ENCODE data around the gene CCDC88C. TPM values are rescaled to one million over a fixed set of nuclear protein-coding genes. Genes with fewer than 3 reads are reported as not detected.
A peak's percentile ranks its signal among the peaks of the same experiment; 100 is the strongest.

CCDC88C gene
- polyA plus RNA-seq, 3 donors, result 35.8 to 45.9 (median 37.3) TPM

DNA sequence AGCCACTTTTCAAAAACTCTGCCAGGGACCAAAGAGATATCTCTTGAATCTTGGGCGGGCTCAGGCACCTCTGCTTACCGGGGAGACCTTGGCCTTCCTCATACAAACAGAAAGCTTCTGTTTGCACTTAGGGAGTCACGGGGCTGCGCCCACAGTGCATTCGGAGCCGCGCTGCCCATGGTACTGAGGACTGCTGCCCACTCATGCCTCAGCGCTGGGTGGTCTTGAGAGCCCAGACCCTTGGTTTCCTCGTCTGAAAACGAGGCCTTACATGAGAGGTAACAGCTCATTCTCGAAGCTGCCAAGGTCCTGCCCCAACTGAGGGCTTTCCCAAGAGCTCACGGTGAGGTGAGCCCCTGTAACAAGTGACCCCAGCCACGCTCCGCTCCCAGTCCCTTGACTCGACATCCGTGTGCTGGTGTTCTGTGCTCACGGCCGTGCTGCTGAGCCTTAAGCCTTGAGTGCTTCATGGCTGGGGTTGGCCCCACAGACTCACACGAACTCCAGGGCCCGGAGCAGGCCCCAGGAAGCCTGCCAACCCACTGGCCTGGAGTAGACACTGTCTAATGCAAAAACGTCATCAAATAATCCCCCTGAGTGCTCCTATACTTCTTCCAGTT lies 125.7 kb downstream of the CCDC88C start:
- no peak for DNase-seq (ENCODE audit: extremely low read depth in 1 of 11, low read depth in 9 of 11, low spot score in 4 of 11)

DNA sequence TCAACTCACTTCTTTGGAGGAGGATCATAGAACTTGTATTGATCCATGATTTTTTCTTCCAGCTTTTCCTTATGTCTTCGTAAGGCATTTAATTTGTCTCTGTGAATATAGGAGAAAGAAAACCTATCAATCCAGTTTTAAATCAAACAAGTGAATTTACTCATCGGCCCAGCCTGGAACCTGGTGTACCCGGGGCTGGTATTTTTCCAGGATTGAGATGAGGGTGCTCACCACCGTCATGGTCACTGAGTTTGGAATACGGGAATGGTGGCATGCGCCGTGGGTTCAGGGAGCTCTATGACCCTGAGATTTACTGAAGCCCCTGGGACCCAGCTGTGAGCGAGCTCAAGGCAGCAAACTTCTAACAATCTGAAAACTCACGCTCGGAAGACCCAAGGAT lies 126.6 kb downstream of the CCDC88C start:
- DNase-seq (ENCODE audit: extremely low read depth in 1 of 11, low read depth in 9 of 11, low spot score in 4 of 11), result no peak

DNA sequence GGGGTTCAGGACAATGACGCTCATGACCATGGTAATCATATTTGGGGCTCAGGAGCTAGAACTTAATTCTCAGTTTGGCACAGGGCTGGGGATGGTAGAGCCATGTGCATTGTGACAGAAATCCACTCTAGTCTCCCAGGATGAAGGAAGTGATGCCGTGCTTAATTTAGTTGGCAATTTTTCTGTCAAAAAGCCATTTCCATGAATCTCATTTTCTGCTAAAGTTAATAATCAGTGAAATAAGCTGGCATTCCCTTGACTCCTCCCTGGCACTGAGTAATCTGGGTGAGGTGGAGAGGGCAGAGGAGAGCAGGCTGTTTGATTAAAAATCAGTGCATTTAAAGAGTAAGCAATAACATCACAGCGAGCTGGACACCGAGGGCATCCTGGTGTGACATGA lies 128.2 kb downstream of the CCDC88C start:
- DNase-seq (ENCODE audit: extremely low read depth in 1 of 11, low read depth in 9 of 11, low spot score in 4 of 11), result no peak

DNA sequence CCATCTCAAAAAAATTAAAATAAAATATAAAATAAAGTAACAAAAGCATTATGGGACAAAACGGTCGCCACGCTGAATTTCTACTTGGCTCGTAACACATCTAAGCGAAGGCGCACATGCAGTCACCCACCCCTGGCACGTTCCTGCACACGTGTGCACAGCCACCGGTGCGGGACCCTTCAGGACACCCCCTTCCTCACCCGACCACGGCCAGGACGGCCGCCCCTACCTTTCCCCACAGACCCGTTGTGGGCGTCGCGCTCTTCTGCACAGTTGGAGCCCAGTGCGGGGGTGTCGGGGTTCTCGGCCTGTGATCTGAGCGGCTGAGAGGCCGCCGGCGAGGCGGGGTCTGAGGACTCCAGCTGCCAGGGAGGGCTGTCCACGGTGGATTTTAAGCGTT lies 128.7 kb downstream of the CCDC88C start:
- DNase-seq (ENCODE audit: extremely low read depth in 1 of 11, low read depth in 9 of 11, low spot score in 4 of 11), result no peak

DNA sequence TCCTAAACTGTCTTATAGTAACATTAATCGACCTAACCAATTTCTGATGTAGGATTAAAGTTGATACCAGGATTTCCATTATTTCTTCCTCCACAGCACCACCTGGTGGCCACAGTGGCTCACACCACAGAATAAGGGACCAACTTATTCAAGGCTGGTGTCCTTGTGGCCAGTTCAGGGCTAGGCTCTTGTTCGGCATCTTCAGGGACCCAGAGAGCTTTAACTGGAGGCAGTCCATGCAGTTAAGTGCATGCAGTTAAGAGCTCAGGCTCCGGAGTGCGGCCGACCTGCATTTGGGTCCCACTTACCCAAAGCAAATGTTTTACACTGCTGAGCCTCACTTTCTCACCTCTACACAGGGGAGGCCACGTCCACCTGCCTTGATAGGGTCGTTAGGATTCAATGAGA lies 131.1 kb downstream of the CCDC88C start:
- DNase-seq (ENCODE audit: extremely low read depth in 1 of 11, low read depth in 9 of 11, low spot score in 4 of 11), result peak in 10 of 11 donors; percentile 29 to 79 (median 50)

DNA sequence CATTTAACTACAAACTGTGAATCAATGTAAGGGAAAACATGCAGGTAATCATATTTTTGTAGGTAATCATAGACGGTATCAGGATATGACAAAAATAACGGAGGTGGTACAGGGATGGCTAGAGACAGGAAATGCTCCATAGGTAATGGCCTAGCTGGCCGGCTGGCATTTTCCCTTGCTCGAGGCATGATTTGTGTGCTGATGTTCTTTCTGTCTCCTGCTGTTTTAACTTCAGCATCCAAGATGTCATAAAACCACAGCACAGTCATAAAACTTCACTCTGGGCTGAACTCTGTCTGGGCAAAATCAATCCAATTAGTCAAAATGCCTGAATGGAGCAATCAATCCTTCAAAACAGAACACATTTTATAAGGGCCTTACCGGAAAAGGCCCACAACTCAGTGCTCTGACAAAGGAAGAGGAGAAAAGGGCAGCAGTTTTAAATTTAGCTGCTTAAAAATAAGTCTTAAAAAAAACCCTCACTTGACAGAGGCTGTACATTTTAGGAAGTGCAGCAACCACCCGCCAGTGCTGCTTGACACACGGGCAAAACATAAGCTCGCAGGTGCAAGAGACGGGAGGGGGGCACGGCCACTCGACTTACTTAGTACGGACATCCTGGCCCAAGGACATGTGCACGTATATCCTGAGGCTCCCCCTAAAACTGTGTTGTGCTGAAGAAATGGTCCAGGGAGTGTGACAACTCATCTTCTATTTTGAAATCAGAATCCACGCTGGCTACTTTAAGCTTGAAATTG lies 132.7 kb downstream of the CCDC88C start:
- no peak for DNase-seq (ENCODE audit: extremely low read depth in 1 of 11, low read depth in 9 of 11, low spot score in 4 of 11)

DNA sequence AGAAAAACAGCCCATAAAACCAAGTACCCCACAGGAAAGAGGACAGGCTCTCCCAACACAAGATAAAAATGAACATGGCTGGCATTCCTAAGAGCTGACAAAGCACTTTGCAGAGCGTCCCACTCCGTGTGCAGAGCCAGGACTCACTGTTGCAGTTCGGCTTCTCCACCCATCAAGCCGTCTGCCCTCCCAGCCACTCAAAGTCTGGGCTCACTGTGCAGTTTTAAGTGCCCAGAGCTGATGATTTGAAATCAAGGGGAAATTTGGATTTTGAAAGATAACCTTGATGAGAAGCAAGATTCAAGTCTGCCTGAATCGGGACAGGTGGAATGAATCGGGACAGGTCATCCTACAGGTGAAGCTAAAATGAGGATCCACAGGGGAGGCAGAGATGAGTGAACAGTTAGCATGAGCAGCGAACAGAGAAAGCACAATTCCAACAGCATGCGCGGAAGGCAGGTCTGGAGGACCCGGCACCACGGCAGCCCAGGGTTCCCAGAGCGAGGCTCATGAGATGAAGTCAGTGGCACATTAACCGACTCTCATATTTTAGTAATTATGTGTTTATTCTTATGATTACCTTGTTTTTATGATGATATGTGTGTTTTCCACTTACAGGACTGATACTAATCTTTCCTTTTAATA lies 133.4 kb downstream of the CCDC88C start:
- DNase-seq (ENCODE audit: extremely low read depth in 1 of 11, low read depth in 9 of 11, low spot score in 4 of 11), result no peak

DNA sequence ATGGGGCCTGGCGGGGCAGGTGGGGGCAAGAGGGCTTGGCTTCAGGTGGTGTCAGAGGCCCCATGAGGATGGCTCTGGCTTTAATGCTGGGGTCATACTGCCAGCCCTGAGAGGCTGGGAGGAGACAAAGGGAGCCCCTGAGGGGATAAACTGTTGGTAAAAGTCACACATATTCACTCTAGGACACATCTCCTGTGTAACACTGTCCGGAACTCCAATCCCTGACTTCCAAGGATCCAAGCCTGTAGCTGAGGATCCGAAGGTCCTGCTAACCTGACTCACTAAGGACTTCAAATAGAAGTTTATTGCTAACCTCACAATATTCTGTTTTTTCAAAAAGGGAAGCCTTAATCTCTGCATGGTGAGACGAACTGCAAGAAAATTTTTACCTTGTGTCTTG lies 134.0 kb downstream of the CCDC88C start:
- no peak for DNase-seq (ENCODE audit: extremely low read depth in 1 of 11, low read depth in 9 of 11, low spot score in 4 of 11)

DNA sequence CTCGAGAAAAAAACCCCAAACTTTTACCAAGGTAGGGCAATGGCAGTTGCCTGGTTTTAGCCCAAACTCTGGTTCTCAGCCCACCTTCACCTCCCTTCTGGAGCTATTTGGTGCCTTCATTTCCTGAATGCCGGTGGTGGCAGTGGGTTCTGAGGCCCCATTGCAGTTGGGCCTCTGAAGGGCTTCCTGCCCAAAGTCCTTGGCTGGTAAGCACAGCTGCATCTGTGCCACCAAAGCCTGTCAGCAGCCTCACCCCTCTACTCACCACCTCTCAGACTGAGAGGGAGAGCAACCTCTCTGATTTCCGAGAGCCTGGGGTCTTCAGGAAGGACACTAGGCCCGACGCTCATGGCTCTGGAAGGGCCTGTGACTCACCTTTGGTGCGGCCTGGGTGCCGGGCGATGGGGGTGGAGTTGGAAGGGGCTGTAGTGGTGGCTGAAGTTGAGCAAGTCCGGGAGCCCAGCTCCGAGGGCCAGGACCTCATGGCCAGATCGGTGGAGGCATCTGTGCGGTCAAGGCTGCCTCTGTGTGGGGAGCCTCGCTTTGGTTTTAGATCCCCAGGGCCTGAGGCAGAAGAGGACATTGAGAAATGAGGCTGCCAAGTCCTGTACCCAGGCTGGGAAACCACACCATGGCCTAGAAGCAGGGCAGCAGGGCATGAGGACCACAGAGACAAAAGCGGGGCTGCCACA lies 134.5 kb downstream of the CCDC88C start:
- DNase-seq (ENCODE audit: extremely low read depth in 1 of 11, low read depth in 9 of 11, low spot score in 4 of 11), result no peak

DNA sequence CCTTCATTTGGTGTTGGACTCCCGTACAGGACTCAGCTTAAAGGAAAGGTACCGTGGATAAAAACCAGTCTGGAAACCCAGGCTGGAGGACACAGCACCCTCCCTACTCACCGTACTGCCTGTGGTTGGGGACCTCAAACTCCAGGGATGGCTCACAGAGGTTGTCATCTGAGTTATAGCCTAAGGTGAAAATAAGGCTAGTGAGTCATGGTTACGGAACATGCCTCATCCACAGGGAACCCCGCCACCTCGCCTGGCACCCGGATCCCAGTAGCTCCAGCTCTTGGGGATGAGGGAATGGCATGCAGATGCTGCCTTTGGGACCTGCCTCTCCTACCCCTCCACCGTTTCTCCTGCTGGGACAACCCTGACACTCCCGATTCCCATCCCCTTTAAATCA lies 136.3 kb downstream of the CCDC88C start:
- DNase-seq (ENCODE audit: extremely low read depth in 1 of 11, low read depth in 9 of 11, low spot score in 4 of 11), result no peak

DNA sequence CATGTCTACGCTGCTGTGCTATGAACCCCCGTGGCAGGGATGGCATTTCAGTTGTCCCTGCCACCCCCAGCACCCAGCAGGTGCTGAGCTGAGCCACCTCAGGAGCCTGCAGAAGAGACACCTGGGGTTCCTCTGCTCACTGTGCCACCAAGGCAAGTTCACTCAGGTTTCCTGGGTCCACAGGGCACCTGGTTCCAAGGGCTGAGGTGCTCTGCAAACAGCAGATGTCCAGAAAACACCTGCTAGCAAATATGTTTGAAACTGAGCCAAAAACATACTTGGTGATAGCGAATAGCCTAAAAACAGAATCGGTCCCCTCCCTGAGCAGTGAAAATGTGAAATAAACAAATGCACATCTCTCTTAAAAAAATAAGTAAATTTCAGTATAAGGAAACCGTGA lies 137.5 kb downstream of the CCDC88C start:
- DNase-seq (ENCODE audit: extremely low read depth in 1 of 11, low read depth in 9 of 11, low spot score in 4 of 11), result no peak

DNA sequence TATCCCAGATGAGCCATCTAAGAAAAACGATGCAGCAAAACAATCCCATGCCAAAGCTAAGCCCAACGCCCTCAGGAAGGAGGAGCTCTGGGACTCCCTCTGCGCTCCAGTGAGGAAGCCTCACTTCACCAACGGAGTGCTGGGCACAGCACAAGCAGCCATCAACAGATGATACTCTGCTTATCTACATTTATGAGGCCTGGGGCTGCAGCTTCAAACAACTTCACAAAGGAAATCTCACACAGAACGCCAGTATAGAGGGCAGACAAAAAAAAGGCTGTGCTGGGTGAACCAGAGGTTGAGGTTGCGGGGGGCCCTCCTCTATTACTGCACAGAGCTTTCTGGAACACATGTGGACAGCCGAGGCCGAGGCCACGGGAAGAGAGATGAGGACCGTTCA lies 138.3 kb downstream of the CCDC88C start:
- DNase-seq (ENCODE audit: extremely low read depth in 1 of 11, low read depth in 9 of 11, low spot score in 4 of 11), result no peak

DNA sequence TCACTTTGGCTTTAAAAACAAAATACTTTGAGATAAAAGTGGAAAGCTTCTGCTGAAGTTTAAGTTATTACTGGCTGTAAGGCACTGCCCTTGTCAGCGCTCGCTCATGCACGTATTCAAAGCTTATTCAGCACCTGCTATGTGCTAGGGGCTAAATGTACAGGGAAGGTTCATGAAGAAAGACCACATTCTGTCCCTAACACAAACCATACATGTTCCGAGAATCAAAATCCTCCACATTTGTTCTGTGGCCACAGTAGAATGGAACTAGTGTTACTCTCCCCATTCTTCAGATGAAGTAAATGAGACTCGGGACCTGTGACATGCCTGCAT lies 139.3 kb downstream of the CCDC88C start:
- DNase-seq (ENCODE audit: extremely low read depth in 1 of 11, low read depth in 9 of 11, low spot score in 4 of 11), result no peak

DNA sequence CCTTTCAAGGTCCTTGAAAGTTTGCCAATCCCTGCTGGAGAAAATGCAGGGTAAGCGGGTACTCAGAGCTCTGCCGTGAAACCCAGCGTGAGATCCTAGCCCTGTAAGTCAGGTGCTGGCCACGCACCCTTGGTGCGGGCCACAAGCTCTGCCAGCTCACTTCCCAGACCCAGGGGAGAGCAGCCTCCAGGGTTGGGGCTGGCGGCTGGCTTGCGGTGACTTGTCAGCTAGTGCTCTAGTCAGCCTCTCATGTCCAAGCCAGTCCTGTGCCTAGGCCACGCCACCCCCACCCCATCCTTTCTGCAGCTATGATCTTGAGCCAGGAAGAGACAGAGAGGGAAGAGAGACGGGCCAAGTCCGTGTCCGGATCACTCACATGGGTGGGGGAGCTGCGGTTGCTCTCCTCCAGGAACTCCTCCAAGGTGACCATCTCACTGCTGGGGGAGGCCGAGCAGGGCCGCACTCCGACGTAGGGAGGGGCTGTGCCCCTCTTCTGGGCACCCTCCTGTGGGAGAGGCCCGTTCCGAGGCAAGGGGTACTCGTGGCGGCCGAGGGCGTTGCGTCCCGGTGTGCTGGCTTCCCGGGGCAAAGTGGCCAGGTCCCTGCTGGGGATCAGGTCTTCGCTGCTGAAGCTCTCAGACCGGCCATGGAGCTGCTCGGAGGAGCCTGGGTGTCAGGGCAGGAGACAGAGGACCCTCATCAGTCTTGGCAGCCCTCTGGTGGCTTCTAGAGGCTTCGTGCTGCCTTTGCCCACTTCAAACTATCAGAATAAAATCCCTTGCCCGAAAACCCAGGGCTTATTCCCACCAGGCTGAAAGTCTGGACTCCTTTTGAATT lies 139.9 kb downstream of the CCDC88C start:
- no peak for DNase-seq (ENCODE audit: extremely low read depth in 1 of 11, low read depth in 9 of 11, low spot score in 4 of 11)

DNA sequence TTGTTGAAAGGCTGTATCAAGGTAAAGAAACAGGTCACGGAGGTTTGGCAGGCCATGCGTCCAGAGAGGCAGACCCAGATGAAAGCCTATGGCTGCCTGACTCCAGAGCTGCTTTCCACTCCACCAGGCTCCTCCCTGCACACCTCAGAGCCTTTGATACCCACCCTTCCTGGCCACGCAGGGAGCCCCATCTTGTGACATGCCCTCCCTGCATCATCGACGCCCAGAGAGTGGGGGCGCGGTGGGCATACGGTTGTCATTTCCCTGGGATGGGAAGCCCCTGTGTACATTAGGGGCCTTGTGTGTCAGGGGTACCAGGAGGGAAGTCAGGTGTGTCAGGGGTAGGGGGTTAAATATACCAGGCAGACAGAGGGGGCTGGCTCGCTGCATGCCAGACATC lies 142.8 kb downstream of the CCDC88C start:
- no peak for DNase-seq (ENCODE audit: extremely low read depth in 1 of 11, low read depth in 9 of 11, low spot score in 4 of 11)

DNA sequence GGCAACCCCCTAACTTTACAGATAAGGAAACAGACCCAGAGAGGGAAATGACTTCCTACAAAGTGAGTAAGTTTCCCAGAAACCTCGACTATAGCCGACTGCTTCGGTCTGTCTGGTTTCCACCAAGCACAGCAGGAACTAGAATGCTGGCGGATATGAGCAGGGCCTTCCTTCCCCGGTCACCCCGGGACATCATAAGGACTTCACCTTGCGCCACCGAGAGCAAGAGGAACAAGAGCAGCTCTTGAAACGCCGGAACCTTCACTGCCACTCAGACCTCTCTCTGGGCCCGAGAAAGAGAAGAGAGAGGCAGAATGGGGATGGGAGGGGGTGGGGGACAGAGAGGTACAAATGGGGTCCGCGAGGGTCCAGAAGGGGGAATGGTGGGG lies 143.7 kb downstream of the CCDC88C start:
- DNase-seq (ENCODE audit: extremely low read depth in 1 of 11, low read depth in 9 of 11, low spot score in 4 of 11), result no peak

DNA sequence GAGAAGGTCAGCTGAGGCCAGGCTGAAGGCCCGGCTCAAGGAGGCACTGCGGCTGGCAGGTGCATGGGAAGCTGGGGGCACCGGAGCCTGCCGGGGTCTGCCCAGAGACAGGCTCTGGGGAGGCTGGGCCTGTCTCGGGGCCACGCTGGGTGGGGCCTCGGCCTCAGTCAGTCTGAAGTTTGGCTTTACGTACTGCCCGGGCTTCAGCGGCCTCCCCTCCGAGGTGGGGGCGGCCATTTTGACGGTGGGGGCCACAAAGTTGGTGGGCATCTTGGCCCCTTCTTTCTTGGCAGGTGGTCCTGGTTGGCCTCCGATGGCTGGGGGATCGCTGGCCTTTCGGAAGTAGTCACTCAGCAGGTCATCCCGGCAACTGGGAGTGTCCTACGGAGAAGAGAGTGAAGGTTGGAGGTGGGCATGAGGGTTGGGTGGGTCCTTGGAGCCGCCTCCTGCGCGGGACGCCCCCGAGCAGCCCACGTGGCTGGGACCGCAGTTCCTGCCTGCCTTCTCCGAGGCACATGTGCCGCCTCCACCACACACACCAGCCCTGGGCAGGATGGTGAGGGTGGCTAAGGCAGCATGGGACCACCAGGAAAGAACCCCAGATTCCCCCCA lies 144.2 kb downstream of the CCDC88C start:
- no peak for DNase-seq (ENCODE audit: extremely low read depth in 1 of 11, low read depth in 9 of 11, low spot score in 4 of 11)

DNA sequence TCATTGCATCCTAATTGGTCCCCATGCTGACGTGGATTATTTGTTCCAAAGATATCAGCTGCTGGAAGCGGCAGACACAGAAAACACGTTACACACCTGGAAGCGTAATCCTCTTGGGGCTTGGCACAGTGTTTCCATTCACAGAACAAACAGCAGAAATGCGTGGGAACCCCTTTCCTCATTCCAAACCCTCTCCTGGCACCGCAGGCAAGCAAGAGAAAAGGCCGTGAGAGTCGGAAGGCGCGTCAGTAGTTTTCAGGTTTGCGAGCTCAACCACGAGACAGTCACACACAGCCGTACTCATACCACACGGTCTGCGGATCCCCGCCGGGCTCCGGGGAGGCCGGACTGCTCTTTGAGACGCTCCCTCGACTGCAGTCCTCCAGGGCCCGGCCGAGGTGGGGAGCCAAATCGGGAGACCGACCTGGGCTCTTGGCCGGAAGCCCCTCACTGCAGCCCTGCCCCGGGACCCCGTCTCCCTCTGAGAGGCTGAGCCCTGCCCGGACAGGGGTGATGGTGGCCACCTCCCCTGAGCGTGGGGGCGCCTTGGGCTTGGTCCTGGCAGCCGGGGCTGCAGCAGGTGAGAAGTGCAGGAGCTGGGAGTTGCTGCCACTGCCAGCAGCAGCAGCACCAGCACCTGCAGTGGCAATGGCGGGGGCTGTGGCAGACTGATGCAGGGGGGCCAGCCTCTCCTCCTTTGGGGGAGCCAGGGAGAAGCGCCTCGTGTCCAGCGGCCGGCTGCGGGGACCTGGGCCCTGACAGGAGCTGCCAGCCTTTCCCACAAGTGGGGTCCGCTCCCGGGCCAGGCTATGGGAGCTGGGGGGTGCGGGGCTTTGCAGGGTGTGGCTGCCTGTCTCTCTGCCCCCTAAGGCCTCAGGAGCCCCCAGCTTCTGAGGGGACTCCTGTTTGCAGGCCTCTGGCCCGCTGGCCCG lies 145.0 kb downstream of the CCDC88C start:
- no peak for DNase-seq (ENCODE audit: extremely low read depth in 1 of 11, low read depth in 9 of 11, low spot score in 4 of 11)

Data from renal cortex interstitium (tissue), 11 donors.